NCI-H345 treated with DMSO at 0.1 percent for 48 hours (cell line): ENCODE measurements around the gene IDI2.
"Not testable (repeated sequence)": the region's sequence is repeated elsewhere in the genome, so short reads cannot be mapped to it uniquely, and the experiment has no call there.

Source experiments
- DNase-seq: peaks from one replicate; lab custom pipeline; 2025; ENCODE audit not compliant: unreplicated experiment; lab: John Stamatoyannopoulos, UW

Gene IDI2

GRCh38 chr10:1048349-1048731 lies 22.7 kb upstream of the IDI2 start:
- no peak for DNase-seq

- DNase-seq: no peak
Observed at GRCh38 chr10:1047937-1048336, 22.3 kb upstream of the IDI2 start.

GRCh38 chr10:1045415-1045814 lies 19.8 kb upstream of the IDI2 start:
- no peak for DNase-seq

DNA sequence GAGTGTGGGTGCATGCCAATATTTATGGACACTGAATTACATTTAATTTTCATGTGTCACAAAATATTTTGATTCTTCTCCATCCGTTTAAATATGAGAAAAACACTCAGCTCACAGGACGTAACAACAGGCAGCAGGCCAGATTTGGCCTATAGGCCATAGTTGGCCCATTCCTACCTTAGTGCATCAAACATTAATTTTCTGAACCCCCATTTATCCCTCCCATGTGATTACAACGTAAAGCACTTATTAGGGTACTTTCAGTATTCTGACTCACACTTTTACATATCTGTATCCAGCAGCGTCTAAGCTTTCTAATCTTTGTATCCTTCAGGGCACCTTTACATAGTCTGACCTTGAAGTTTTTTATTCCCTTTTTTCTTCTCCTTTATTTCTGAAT lies 19.3 kb upstream of the IDI2 start:
- no peak for DNase-seq

DNA sequence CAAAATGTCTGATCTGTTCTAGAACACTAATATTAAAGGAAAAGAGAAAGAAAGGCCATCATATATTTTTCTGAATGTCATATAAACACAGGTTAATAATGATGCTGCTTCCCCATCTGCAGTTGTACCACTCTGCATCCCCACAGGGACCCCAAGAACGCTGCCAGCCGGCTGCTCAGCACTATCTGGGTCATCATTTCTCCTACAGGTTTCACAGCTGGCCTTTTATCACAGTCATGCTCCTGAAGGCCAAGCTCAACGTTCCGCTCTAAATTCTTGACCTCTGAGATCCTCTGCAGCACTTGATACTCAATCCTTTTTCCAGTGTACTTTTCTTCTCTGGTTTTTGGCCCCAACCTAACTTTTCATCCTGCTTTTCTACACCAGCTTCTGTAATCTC lies 18.5 kb upstream of the IDI2 start:
- no peak for DNase-seq

- DNase-seq: no peak
Observed at GRCh38 chr10:1043532-1043995, 17.9 kb upstream of the IDI2 start.

DNA sequence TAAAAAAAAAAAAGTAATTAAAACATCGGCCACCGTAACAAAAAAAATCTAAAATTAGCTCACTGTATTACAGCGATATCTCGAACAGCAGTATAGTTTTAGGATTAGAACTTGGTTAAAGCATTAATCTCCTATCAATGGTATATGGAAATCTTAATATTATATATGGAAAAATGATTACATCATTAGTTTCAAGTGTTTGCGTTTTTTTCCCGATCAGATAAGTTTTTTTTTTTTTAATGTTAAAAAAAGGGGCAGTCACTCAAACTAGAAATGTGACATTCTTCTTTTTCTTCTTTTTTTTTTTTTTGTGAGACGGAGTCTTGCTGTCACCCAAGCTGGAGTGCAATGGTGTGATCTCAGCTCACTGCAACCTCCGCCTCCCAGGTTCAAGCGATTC lies 15.9 kb upstream of the IDI2 start:
- no peak for DNase-seq

DNA sequence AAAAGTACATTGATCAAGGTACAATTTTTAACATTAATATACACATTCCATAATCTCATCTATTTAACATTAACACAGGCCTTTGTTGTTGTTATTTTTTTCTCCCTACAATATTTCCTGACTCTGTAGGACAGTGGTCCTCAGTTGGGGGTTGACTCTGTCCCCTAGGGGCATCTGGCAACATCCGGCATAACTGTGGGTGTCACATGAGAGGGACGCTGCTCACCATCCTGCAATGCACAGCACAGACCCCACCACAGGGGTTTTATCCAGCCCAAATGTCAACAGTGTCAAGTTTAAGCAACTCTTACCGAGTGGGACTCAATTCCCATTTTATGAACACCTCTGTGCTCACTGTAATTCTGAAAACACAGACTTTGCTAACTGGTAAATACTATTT lies 14.5 kb upstream of the IDI2 start:
- no peak for DNase-seq

DNA sequence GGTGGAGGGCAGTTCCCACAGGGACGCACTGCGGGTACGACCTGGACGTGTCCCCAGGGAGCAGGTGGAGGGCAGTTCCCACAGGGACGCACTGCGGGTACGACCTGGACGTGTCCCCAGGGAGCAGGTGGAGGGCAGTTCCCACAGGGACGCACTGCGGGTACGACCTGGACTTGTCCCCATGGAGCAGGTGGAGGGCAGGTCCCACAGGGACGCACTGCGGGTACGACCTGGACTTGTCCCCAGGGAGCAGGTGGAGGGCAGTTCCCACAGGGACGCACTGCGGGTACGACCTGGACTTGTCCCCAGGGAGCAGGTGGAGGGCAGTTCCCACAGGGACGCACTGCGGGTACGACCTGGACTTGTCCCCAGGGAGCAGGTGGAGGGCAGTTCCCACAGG lies 13.1 kb upstream of the IDI2 start:
- not testable (repeated sequence) for DNase-seq

DNA sequence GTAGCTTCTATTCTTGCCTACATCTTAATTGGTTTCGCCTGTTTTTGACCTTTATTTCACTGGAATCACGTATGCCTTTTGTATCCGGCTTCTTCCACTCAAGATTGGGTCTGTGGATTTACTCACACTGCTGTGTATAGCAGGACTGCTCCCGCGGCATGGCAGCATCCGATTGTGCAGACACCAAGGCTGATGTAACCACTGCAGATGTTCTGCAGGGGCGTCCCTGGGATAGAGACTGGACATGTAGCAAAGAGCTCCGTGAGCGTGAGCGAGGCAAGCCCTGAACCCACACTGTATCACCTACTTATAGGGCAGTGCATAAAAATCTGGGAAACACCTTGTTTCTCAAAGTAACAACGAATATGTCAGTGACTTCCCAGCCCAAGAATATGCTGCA lies 11.4 kb upstream of the IDI2 start:
- no peak for DNase-seq

DNA sequence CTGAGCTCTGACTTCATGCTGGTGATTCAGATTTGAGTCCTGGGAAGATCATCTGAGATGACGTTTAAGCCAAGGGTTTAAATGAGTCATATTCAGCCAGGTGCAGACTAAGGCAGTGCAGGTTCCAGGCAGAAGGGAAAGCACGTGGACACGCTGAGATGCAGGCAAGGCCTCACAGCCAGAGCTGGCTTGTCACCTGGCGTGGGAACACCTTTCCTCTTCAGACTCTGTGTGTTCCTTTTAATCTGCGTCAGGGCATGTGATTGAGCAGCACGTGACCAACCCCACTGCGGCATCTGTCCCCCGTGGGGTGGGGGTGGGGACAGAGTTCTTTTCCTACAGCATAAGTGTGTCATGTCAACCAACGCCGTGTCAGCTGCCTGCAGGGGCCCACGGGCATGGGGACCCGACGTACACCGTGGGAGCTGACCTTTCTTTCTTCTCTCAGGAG lies 10.7 kb upstream of the IDI2 start:
- DNase-seq: no peak

DNA sequence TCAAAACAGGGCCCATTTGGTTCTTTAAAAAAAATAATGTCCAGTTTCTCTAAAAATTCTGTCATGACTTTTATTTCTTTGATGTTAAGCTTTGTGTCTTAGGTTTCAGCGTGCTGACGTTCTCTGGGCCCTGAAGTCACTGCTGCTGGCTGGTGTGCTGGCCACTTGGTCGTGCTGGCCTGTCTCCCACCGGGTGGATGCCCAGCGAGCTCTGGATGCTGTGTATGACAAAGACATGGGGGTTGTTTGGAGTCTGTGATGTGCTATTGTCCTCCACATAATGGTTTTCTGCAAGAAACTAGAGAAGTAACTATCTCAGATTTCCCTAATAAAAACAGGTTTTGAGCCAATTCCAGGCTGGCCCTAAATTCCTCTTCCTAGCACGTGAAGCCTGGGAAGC lies 9.5 kb upstream of the IDI2 start:
- DNase-seq: no peak

DNA sequence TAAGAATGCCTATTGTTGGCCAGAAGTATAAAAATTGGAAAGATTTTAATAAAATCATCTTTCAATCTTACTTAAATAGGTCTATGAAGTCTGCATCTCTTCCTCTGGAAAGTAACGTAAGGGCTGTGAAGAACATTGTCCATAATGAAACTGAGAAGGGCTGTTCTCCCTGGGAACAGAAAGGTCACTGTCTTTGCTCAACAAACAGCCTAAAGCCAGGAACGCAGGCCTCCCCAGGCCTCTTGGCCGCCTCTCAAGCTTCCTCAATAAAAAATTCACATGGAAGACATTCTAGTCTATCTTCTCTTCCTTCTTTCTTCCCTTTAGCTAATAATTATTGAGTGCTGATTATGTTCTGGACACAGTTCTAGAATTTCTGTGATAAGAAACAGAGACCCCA lies 9.1 kb upstream of the IDI2 start:
- DNase-seq: no peak

DNA sequence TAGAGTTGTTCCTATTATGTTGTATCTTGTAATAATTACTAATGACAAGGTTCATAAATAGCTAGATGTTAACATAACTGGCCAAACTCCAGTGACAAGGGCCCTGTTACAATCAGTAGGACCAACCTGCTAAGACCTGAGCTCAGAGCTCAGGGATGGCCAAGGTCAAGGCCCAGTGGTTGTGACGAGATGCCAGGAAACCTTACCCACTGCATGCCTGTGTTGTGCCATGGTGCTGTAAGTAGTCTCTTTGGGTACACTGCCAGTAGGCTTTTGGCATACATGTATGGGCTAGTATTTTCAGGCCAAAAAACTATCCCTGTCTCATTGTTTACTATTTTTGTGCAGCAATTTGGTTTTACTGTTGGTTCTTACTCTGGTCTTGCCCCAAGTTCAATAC lies 7.9 kb upstream of the IDI2 start:
- no peak for DNase-seq

DNA sequence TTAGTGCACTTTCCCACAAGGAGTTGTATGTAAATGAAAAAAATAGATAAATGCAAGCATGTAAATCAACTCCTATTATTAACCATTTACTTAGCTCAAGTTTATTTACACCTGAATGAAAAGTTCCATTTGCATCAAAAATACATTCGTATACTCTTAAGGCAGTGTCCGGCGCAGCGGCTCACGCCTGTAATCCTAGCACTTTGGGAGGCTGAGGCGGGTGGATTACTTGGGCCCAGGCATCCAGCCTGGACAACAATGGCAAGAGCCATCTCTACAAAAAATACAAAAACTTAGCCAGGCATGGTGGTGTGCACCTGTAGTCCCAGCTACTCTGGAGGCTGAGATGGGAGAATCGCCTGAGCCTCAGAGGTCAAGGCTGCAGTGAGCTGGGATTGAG lies 4.2 kb upstream of the IDI2 start:
- no peak for DNase-seq

DNA sequence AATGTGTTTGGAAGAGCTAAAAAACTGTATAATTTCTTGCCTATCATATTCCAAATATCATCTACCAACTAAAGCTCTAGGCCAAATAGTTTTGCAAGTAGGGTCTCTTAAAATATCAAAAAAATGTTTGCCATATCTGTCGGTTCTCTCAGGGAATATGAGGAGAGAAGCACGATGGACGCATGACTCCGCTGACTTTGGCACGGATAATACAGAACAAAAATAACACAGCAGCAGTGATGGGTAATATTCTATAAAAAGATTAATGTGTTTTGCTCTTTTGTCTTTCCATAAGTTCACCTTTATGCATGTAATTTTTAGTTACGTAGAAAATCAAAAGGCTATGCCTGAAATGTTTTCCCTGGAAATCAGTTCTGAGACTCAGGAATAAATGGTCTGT lies 919 bp upstream of the IDI2 start:
- DNase-seq: no peak

DNA sequence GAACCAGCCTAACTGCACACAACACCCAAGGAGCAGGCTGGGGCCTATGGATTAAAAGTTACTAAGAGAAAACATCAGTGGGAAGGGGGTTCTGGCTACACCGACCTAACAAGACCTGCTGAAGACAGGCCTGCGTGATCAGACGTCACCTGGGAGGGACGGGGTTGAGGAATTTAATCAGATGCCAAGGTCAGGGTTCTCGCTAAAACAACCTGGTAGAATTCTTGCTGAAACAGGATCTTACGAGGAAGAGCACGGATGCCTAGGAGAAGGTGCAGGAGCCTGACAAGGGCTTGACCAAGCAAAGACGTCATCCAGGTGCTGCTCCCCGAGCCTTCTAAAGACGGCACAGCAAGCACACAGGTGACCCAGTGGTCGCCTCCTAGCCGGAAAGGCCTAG lies 1.6 kb downstream of the IDI2 start:
- DNase-seq: no peak

DNA sequence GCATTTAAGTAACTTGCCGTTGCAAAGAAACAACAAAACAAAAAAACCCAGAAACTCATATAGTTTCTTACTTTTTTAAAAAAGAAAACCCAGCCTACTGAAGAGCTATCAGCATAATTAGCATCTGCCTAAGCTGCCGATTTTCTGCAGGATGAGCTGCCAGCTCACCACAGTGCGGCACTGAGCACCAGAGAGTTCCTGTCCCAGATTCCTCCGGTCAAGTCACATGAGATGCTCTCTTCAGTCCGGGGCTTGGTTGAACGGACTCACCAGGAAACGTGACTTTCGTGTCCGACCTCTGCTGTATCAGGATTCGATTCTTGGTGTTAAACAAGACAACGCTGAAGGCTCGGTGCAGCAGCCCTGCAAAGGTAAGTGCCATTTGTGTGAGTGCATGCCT lies 3.2 kb downstream of the IDI2 start:
- no peak for DNase-seq

DNA sequence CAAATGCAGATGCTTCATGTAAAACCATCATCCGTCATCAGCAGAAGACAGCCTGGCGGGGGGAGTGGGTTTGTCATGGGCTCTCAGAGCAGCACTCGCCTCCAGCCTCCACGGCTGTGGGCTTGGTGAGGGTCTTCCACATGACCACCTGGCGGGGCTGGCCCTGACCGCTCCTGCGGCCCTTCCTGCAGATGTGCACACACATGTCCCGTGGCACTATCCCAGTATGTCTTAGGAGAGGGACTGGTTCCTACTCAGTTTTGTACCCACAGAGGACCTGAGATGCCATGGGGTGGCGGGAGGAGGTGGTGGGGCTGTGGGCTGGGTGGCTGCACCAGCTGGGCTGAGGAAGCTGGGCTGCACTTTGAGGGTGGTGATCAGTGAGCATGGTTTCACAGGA lies 4.7 kb downstream of the IDI2 start:
- no peak for DNase-seq

DNA sequence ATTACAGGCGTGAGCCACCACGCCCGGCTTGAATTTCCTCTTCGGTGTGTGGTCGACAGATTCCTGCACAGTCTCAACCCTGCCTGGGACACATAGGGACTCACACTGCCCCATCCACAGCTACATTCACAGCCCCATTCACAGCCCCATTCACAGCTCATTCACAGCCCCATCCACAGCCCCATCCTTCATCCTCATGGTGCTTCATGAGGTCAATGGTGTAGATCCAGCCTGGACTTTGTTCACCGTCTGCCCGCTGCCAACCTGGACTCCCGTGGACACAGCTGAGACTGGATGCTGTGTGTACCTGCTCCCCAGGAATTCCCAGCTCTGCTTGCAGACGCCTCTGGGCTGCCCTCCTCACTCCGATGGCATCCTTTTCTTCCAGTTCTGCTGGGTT lies 5.2 kb downstream of the IDI2 start:
- DNase-seq: no peak

GRCh38 chr10:1019362-1019761 lies 6.3 kb downstream of the IDI2 start:
- no peak for DNase-seq

GRCh38 chr10:1015688-1016087 lies 10.0 kb downstream of the IDI2 start:
- no peak for DNase-seq

DNA sequence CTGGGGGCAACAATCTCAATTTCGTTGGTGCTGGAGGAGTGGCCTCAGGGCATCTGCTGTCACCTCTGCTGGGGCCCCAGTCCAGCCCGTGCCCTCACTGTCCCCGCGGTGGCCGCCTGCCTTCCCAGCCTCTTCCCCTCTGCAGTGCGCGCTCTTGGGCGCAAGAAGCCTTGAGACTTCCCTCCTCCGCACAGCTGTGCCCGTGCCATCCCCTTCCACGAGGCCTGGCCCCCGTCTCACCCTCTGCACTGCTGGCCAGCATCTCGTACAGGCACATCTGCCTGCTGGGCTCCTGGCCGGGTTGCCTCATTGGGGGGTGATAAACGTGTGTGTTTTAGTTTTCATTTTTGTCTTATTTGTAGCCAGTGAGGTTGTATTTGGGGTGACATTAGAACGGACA lies 14.0 kb downstream of the IDI2 start:
- DNase-seq: no peak

DNA sequence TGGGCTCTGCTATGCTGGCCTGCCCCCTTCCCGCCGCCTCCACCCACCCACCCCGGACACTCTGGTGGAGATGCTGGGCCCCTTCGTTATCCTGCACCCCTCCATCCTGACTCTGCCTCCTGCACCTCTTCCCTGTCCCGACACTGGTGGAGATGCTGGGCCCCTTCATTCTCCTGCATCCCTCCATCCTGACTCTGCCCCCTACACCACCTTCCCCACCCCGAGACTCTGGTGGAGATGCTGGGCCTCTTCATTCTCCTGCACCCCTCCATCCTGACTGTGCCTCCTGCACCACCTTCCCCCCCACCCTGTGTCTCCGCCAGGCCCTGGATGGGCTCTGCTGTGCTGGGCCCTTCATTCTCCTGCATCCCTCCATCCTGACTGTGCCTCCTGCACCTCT lies 15.0 kb downstream of the IDI2 start:
- DNase-seq: no peak
